ENCODE data around the gene NUP93.

DNA sequence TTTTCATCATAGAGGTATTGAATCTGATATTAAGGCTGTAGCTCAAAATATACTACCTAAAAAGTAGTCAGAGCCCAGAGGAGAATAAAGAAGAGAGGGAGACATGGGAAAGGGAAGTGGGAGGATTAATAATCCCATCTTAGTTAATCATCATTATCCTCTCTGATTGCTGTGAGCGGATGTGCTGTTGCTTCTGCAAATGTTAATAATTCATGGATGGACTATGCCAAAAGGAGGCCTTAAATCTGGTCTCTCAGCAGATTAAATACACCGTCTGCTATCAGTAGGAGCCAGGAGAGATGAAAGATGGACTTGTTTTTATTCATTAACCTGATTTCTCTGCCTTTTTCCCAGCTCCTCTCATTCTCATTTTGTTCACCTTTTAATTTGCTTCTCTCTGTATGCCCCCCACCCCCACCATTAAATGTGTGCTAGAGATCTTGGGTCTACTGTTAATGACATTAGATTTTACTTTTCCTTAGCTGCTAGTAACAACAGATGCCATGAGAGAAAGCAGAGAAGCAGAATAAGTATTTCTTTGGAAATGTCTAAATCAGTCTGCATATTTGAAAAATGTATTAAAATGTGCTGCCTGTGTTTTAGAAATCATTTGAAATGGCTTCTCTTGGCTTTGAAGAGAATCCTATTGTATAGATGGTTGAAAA lies 44.2 kb downstream of the NUP93 start:
- TF ChIP-seq, protein P1, sequence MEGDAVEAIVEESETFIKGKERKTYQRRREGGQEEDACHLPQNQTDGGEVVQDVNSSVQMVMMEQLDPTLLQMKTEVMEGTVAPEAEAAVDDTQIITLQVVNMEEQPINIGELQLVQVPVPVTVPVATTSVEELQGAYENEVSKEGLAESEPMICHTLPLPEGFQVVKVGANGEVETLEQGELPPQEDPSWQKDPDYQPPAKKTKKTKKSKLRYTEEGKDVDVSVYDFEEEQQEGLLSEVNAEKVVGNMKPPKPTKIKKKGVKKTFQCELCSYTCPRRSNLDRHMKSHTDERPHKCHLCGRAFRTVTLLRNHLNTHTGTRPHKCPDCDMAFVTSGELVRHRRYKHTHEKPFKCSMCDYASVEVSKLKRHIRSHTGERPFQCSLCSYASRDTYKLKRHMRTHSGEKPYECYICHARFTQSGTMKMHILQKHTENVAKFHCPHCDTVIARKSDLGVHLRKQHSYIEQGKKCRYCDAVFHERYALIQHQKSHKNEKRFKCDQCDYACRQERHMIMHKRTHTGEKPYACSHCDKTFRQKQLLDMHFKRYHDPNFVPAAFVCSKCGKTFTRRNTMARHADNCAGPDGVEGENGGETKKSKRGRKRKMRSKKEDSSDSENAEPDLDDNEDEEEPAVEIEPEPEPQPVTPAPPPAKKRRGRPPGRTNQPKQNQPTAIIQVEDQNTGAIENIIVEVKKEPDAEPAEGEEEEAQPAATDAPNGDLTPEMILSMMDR (optimal IDR thresholded peaks at IDR 0.05 in 1 of 3, IDR thresholded peaks at IDR 0.05 in 1 of 3, conservative IDR thresholded peaks at IDR 0.05 in 1 of 3; ENCODE audit: extremely low read depth in 1 of 3, insufficient read depth in 2 of 3, low read length in 3 of 3) = no peak
- no peak for TF ChIP-seq EZH2 (IDR thresholded peaks at IDR 0.05; ENCODE audit: low read length)

All from keratinocyte (primary cell).